GM06990 (cell line): ENCODE data around the gene LAMB1.

Source experiments
- DNase-seq: peaks from one replicate; pipeline ENCODE4 v3.0.0-alpha.2; 2011; ENCODE audit not compliant: insufficient read length; ENCODE audit errors: extremely low read depth
- H3K27me3 ChIP-seq: replicated peaks from 2 replicates; pipeline ENCODE4 v1.6.0; 2011; ENCODE audit warnings: low read length; ENCODE audit not compliant: control insufficient read depth, insufficient read depth
- H3K36me3 ChIP-seq: 2 replicates; pipeline ENCODE4 v1.5.1; 2011; ENCODE audit warnings: low read length; ENCODE audit not compliant: control insufficient read depth, insufficient read depth
- H3K4me3 ChIP-seq: replicated peaks from 2 replicates; pipeline ENCODE4 v1.5.1; 2011; ENCODE audit warnings: low read depth, mild to moderate bottlenecking, control low read depth, low read length
- TF ChIP-seq, protein P1 (sequence below): IDR thresholded peaks from 2 replicates; pipeline ENCODE4 v1.5.1; 2011; ENCODE audit warnings: low read length, control low read depth, mild to moderate bottlenecking, inconsistent platforms; ENCODE audit not compliant: insufficient read depth, poor library complexity, severe bottlenecking

The LAMB1 gene

DNA sequence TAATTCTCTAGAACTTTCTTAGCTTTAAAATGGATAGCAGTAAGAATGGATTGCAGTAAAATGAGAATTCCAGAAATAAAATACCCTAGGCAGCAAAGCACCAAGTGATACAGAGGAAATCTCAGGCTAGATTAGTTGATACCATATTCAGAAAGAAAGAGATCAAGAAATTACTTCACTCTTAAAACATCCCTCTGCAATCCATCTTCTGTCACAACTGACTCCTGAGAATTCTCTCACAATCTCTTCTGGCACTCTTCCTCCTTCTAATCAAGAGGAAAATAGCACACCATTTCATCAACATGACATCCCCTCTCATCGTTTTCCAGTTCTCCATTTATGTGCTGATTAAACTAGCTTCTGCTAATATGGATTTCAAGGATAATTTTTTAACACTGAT lies 42.2 kb upstream of the LAMB1 start:
- DNase-seq = no peak
- Histone ChIP-seq H3K36me3 (no peaks in the 10 kb centered on the region), H3K4me3 (no peak overlapping the region), H3K27me3 (no peaks in the 10 kb centered on the region)
- TF ChIP-seq, protein P1, sequence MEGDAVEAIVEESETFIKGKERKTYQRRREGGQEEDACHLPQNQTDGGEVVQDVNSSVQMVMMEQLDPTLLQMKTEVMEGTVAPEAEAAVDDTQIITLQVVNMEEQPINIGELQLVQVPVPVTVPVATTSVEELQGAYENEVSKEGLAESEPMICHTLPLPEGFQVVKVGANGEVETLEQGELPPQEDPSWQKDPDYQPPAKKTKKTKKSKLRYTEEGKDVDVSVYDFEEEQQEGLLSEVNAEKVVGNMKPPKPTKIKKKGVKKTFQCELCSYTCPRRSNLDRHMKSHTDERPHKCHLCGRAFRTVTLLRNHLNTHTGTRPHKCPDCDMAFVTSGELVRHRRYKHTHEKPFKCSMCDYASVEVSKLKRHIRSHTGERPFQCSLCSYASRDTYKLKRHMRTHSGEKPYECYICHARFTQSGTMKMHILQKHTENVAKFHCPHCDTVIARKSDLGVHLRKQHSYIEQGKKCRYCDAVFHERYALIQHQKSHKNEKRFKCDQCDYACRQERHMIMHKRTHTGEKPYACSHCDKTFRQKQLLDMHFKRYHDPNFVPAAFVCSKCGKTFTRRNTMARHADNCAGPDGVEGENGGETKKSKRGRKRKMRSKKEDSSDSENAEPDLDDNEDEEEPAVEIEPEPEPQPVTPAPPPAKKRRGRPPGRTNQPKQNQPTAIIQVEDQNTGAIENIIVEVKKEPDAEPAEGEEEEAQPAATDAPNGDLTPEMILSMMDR = no peak

- Histone ChIP-seq H3K27me3 (no peaks in the 10 kb centered on the region), H3K36me3 (no peaks in the 10 kb centered on the region), H3K4me3 (no peak overlapping the region)
- TF ChIP-seq, protein P1 = no peak
- DNase-seq = no peak
Observed at GRCh38 chr7:108044345-108044744, 41.4 kb upstream of the LAMB1 start.

GRCh38 chr7:108038986-108039385 lies 36.0 kb upstream of the LAMB1 start:
- TF ChIP-seq, protein P1 = no peak
- H3K27me3 ChIP-seq = no peaks in the 10 kb centered on the region
- no peak overlapping the region for H3K4me3 ChIP-seq
- no peaks in the 10 kb centered on the region for H3K36me3 ChIP-seq
- no peak for DNase-seq

- H3K27me3 ChIP-seq = no peaks in the 10 kb centered on the region
- H3K4me3 ChIP-seq = no peak overlapping the region
- no peaks in the 10 kb centered on the region for H3K36me3 ChIP-seq
- DNase-seq = no peak
- TF ChIP-seq, protein P1 = no peak
Observed at GRCh38 chr7:108037741-108038140, 34.8 kb upstream of the LAMB1 start.

DNA sequence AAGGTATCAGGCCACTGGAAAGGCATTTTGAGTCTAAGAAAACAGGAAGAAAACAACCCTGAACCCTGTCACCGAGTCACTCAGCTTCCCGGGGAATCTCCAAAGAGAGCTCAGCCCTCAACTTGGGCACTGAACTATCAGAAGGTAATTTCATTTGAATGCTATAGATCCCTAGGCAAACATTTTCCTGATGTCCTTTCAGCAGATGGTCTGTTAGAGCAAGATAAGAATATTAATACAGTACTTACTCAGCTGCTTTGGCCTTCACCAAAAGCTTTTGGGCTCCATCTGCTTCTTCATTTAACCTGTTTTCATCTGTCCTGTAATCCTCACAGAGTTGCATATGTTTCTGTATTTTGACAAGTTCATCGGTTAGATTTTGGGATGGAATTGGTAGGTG lies 34.2 kb upstream of the LAMB1 start:
- TF ChIP-seq, protein P1 = no peak
- Histone ChIP-seq H3K4me3 (no peak overlapping the region), H3K36me3 (no peaks in the 10 kb centered on the region), H3K27me3 (no peaks in the 10 kb centered on the region)
- no peak for DNase-seq

DNA sequence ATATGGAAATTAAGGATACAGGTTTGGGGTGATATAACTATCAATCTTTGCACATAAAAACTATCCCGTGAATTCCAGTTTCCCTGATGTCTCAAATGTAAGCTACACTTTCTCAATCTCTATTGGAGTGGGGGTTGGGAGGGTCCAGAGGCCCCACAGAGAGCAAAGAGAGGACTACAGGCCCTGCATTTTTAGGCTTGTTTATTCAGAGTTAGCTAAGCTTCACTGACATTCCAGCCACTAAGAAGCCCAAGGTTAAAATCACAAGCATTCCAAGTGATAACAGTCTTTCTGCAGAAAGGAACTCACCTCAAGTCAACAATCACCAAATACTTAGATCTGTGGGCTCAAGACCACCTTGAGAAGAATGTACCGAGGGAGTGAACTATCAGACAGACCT lies 31.6 kb upstream of the LAMB1 start:
- no peaks in the 10 kb centered on the region for H3K36me3 ChIP-seq
- TF ChIP-seq, protein P1 = no peak
- no peaks in the 10 kb centered on the region for H3K27me3 ChIP-seq
- no peak for DNase-seq
- H3K4me3 ChIP-seq = no peak overlapping the region
